Panc1 (cell line): ENCODE results near the gene VWA5B2. TPM values are rescaled to one million over a fixed set of nuclear protein-coding genes. Genes with fewer than 3 reads are reported as not detected.

Experiments used
- ATAC-seq: fragments of 200-7000 bp; cut with Tn5 transposase; 2 replicates; pipeline ENCODE4 v1.9.1; 2020; ENCODE audit warnings: mild to moderate bottlenecking, moderate library complexity
- BruUV-seq: library from RNA; stranded (reverse); fragments of 400-500 nt; replicated peaks from 2 replicates; lab custom pipeline; 2021; lab: Mats Ljungman, UMichigan
- CTCF ChIA-PET: fragments of 300-600 bp; sonication (Branson Sonifier 250); formaldehyde crosslinking; loops from one replicate; lab custom pipeline; 2022; ENCODE audit warnings: antibody characterized with exemption; lab: Charles Lee
- POLR2A ChIA-PET: fragments of 300-600 bp; sonication (Branson Sonifier 250); formaldehyde crosslinking; loops from one replicate; lab custom pipeline; 2022; ENCODE audit warnings: antibody characterized with exemption; lab: Charles Lee
- DNase-seq: peaks from one replicate; pipeline ENCODE4 v3.0.0-alpha.2; 2010; ENCODE audit warnings: low read depth, low spot score
- H3K27ac ChIP-seq: 2 replicates; pipeline ENCODE4 v1.5.1; 2011; ENCODE audit warnings: mild to moderate bottlenecking, low read length, inconsistent platforms
- H3K27me3 ChIP-seq: fragments of 200-500 bp; sonication (Bioruptor generic); 2 replicates; pipeline ENCODE4 v1.6.0; 2014; ENCODE audit warnings: low read length, inconsistent platforms; ENCODE audit not compliant: control insufficient read depth, insufficient read depth
- H3K36me3 ChIP-seq: fragments of 200-500 bp; sonication (Bioruptor generic); 2 replicates; pipeline ENCODE4 v1.5.1; 2014; ENCODE audit warnings: inconsistent platforms, mild to moderate bottlenecking, low read length, moderate library complexity; ENCODE audit not compliant: control insufficient read depth, insufficient read depth
- H3K4me1 ChIP-seq: 2 replicates; pipeline ENCODE4 v1.5.1; 2011; ENCODE audit warnings: inconsistent platforms, mild to moderate bottlenecking, low read length, moderate library complexity; ENCODE audit not compliant: control insufficient read depth, insufficient read depth
- H3K4me3 ChIP-seq, 2 experiments: 2 replicates each; pipeline ENCODE4 v1.5.1; 2011 to 2012; ENCODE audit warnings: low read depth in 2 of 2, low read length in 2 of 2, mild to moderate bottlenecking in 2 of 2, inconsistent platforms in 1 of 2, moderate library complexity in 1 of 2
- H3K9me3 ChIP-seq: fragments of 200-500 bp; sonication (Bioruptor generic); 2 replicates; pipeline ENCODE4 v1.5.1; 2014; ENCODE audit warnings: low read depth, mild to moderate bottlenecking, inconsistent platforms, low read length, moderate library complexity; ENCODE audit not compliant: control insufficient read depth, insufficient read depth
- CTCF ChIP-seq: fragments of 450-650 bp; IDR thresholded peaks from 2 replicates; pipeline ENCODE4 v1.5.1; 2017; ENCODE audit warnings: mild to moderate bottlenecking
- POLR2AphosphoS5 ChIP-seq: IDR thresholded peaks from 2 replicates; pipeline ENCODE4 v1.6.1; 2012; ENCODE audit warnings: mild to moderate bottlenecking, low read depth, low read length, moderate library complexity
- REST ChIP-seq, 2 experiments: IDR thresholded peaks; 2 replicates each; pipeline ENCODE4 v1.6.1; 2011 to 2012; ENCODE audit warnings: low read depth in 2 of 2, control low read depth in 1 of 2, low read length in 1 of 2, mild to moderate bottlenecking in 1 of 2, moderate library complexity in 1 of 2; ENCODE audit not compliant: insufficient read depth in 1 of 2
- SIN3A ChIP-seq: IDR thresholded peaks from 2 replicates; pipeline ENCODE4 v1.6.1; 2012; ENCODE audit warnings: low read depth, mild to moderate bottlenecking, low read length, moderate library complexity, borderline replicate concordance; ENCODE audit not compliant: insufficient read depth
- TCF7L2 ChIP-seq: IDR thresholded peaks from 2 replicates; pipeline ENCODE4 v1.6.1; 2011; ENCODE audit warnings: mild to moderate bottlenecking, low read depth, low read length, inconsistent platforms
- in situ Hi-C: cut with HindIII; loops from 2 replicates; pipeline ENCODE4 v1.10.0; 2016; ENCODE audit warnings: low sequenced_read_pairs, low pct_unique_long_range_greater_than_20kb
- intact Hi-C: fragments of 100-400 bp; cut with micrococcal nuclease; formaldehyde crosslinking; loops from one replicate; pipeline ENCODE4 v1.10.0; 2022; ENCODE audit not compliant: unreplicated experiment
- total RNA-seq: library from RNA; stranded (reverse); gene quantifications from one replicate; pipeline ENCODE4 v1.2.1, GENCODE V29; 2021; ENCODE audit not compliant: unreplicated experiment

Gene VWA5B2
- total RNA-seq, 1 experiment from 2014 or later = 0.28 TPM

- intact Hi-C loops = no loop called here
- Histone ChIP-seq H3K27me3 (peaks cover 14% of the 10 kb centered on the region; the same call in 1 of the 2 replicates), H3K9me3 (no peaks in the 10 kb centered on the region), H3K36me3 (peaks cover 2% of the 10 kb centered on the region; the same call in 1 of the 2 replicates), H3K4me3 (peak overlapping the region; percentile 41 to 60), H3K4me1 (no peaks in the 10 kb centered on the region; the same call in 1 of the 2 replicates), H3K27ac (no peak overlapping the region)
- no peak for DNase-seq
- in situ Hi-C loops = no loop called here
- ATAC-seq = 0 out of 2 replicates have a peak, but pooled peaks have one; percentile 5
- POLR2A ChIA-PET = interaction anchor here (0.6 kb wide), 2 partner anchors 22 to 46 kb away, joined by 3 to 5 read pairs; no protein-coding TSS in a partner anchor
- no TSS peak for BruUV-seq
- TF ChIP-seq REST (IDR thresholded peaks at IDR 0.05; ENCODE audit: insufficient read depth in 1 of 2, low read depth in 2 of 2, low read length in 1 of 2) = no peak
- no peak for TF ChIP-seq CTCF
- no peak for TF ChIP-seq TCF7L2
- no peak for TF ChIP-seq POLR2AphosphoS5
- TF ChIP-seq SIN3A = no peak
- CTCF ChIA-PET = no interaction called here
Measured at GRCh38 chr3:184230081-184230602, 757 bp downstream of the VWA5B2 start.

- in situ Hi-C loops = no loop called here
- POLR2A ChIA-PET = interaction anchor here (0.6 kb wide), 1 partner anchor 47 kb away, joined by 3 read pairs; no protein-coding TSS in a partner anchor
- ATAC-seq = no peak
- no peaks in the 10 kb centered on the region for H3K9me3 ChIP-seq
- H3K36me3 ChIP-seq = peaks cover 2% of the 10 kb centered on the region; the same call in 1 of the 2 replicates
- CTCF ChIA-PET = no interaction called here
- H3K27ac ChIP-seq = no peak overlapping the region
- intact Hi-C loops = no loop called here
- no peaks in the 10 kb centered on the region; the same call in 1 of the 2 replicates for H3K4me1 ChIP-seq
- DNase-seq = no peak
- peaks cover 14% of the 10 kb centered on the region; the same call in 1 of the 2 replicates for H3K27me3 ChIP-seq
- peak overlapping the region in 1 of 2 experiments; percentile 41; a peak in 2 of 4 replicates for H3K4me3 ChIP-seq
- no TSS peak for BruUV-seq
- TF ChIP-seq CTCF = no peak
- TF ChIP-seq TCF7L2 = no peak
- TF ChIP-seq REST (IDR thresholded peaks at IDR 0.05; ENCODE audit: insufficient read depth in 1 of 2, low read depth in 2 of 2, low read length in 1 of 2) = no peak
- no peak for TF ChIP-seq POLR2AphosphoS5
- TF ChIP-seq SIN3A = no peak
Measured at GRCh38 chr3:184230603-184231528, 1.5 kb downstream of the VWA5B2 start.
